Measurements from ENCODE around the gene LARGE1.

DNA sequence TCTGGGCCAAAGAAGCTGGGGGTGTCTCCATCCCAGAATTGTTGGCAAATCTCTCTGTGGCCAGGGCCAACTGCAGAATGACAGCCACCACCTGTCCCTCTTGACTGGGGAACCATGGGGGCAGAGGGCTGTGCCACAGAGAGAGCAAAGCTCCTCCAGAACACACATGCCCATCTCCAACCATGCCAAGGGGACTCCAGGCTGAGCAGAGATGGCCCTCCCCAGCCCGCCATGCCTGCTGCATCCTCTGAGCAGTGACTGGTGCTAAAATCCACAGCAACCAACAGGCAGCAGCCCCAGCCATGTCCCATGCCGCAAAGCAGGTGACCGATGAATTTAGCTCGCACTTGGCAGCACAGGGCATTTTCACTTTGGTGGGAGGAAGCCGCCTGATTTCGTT, 45.0 kb downstream of the LARGE1 start:
- TF ChIP-seq, protein P1, sequence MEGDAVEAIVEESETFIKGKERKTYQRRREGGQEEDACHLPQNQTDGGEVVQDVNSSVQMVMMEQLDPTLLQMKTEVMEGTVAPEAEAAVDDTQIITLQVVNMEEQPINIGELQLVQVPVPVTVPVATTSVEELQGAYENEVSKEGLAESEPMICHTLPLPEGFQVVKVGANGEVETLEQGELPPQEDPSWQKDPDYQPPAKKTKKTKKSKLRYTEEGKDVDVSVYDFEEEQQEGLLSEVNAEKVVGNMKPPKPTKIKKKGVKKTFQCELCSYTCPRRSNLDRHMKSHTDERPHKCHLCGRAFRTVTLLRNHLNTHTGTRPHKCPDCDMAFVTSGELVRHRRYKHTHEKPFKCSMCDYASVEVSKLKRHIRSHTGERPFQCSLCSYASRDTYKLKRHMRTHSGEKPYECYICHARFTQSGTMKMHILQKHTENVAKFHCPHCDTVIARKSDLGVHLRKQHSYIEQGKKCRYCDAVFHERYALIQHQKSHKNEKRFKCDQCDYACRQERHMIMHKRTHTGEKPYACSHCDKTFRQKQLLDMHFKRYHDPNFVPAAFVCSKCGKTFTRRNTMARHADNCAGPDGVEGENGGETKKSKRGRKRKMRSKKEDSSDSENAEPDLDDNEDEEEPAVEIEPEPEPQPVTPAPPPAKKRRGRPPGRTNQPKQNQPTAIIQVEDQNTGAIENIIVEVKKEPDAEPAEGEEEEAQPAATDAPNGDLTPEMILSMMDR (IDR thresholded peaks at IDR 0.05; ENCODE audit: insufficient read depth, low read length, poor library complexity, severe bottlenecking), result no peak
- no peak for TF ChIP-seq EZH2phosphoT487 (conservative IDR thresholded peaks at IDR 0.05; ENCODE audit: low read length)

All from SU-DHL-6 (cell line).